Ovary (tissue), 3 donors: ENCODE data around the gene ANK3.

ENCODE experiments used
- EP300 ChIP-seq: sonication (generic); formaldehyde crosslinking; IDR thresholded peaks from one replicate; pipeline ENCODE4 v1.6.1; 2017; ENCODE audit warnings: antibody characterized with exemption
- POLR2A ChIP-seq: fragments of 450-650 bp; IDR thresholded peaks from one replicate; pipeline ENCODE4 v1.6.1; 2017; ENCODE audit warnings: antibody characterized with exemption, mild to moderate bottlenecking, moderate library complexity
- TF ChIP-seq, protein P1 (sequence below), 3 donors: fragments of 450-650 bp in 2 of 3; fragments of 200-600 bp in 1 of 3; IDR thresholded peaks; one replicate each; pipeline versions ENCODE4 v1.5.1 to v1.8.0; 2016 to 2022; ENCODE audit warnings: antibody characterized with exemption in 3 of 3, mild to moderate bottlenecking in 1 of 3
- donor health status: DM: no; HTN: no; CAD: no.

DNA sequence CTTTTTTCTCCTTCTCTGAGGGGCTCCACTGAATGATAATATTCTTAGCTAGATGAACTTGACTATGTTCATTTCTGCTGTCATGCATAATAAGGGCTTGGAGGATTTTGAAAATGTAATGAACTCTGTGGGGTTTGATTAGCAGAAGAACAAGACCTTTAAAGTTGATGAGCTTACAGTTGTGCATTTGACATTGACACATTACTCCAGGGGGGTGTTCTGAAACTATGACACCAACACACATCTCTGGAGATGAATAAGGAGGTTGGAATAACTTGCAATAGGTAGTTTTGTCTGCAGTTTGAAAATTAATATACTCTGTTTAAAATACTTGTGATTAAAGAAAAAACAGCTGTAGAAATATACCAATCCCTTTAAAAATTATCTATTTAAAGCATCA, 80.3 kb downstream of the ANK3 start:
- TF ChIP-seq, protein P1, sequence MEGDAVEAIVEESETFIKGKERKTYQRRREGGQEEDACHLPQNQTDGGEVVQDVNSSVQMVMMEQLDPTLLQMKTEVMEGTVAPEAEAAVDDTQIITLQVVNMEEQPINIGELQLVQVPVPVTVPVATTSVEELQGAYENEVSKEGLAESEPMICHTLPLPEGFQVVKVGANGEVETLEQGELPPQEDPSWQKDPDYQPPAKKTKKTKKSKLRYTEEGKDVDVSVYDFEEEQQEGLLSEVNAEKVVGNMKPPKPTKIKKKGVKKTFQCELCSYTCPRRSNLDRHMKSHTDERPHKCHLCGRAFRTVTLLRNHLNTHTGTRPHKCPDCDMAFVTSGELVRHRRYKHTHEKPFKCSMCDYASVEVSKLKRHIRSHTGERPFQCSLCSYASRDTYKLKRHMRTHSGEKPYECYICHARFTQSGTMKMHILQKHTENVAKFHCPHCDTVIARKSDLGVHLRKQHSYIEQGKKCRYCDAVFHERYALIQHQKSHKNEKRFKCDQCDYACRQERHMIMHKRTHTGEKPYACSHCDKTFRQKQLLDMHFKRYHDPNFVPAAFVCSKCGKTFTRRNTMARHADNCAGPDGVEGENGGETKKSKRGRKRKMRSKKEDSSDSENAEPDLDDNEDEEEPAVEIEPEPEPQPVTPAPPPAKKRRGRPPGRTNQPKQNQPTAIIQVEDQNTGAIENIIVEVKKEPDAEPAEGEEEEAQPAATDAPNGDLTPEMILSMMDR (IDR thresholded peaks at IDR 0.05) = no peak
- no peak for TF ChIP-seq POLR2A
- TF ChIP-seq EP300 = no peak
